ENCODE measurements around the gene AP5B1. TPM values are rescaled to one million over a fixed set of nuclear protein-coding genes. Genes with fewer than 3 reads are reported as not detected.

AP5B1 gene
- total RNA-seq, 1 experiment from 2014 or later, result 9.4 TPM

GRCh38 chr11:65777821-65778361 lies 2.9 kb downstream of the AP5B1 start:
- no peak for DNase-seq
- H4K20me1 ChIP-seq (ENCODE audit: control insufficient read depth, insufficient read depth, insufficient read length), result no peaks in the 10 kb centered on the region
- H2BK120ac ChIP-seq (ENCODE audit: low read depth, low read length, poor library complexity, severe bottlenecking), result no peak overlapping the region
- no peak overlapping the region for H3K4me2 ChIP-seq (ENCODE audit: insufficient read depth, insufficient read length, low read length)
- no peak overlapping the region for H2BK5ac ChIP-seq (ENCODE audit: insufficient read length, low read length)
- no peak overlapping the region for H4K91ac ChIP-seq (ENCODE audit: insufficient read length, low read depth, low read length)
- no CpG with 5 or more reads among the region's 23 CpGs for WGBS (ENCODE audit: extremely low coverage, insufficient read length, low lambda C conversion rate)
- no peaks in the 10 kb centered on the region for H3K9me3 ChIP-seq (ENCODE audit: control insufficient read depth, low read depth, low read length)
- H2BK15ac ChIP-seq (ENCODE audit: low read depth, low read length), result no peak overlapping the region
- no peak overlapping the region for H3K56ac ChIP-seq (ENCODE audit: insufficient read length, low read depth, low read length)
- no peak overlapping the region for H2AFZ ChIP-seq (ENCODE audit: low read length)
- H3K27me3 ChIP-seq (ENCODE audit: insufficient read depth, low read length), result no peaks in the 10 kb centered on the region
- peaks cover 2% of the 10 kb centered on the region in 2 experiments for H3K4me1 Mint-ChIP-seq
- H3K23ac ChIP-seq (ENCODE audit: insufficient read length, low read depth, low read length), result no peak overlapping the region
- peaks cover 10% of the 10 kb centered on the region for H3K23me2 ChIP-seq (ENCODE audit: insufficient read length, low read depth, low read length, poor library complexity, severe bottlenecking)
- H2BK12ac ChIP-seq (ENCODE audit: insufficient read length, low read depth, low read length), result no peak overlapping the region
- no peaks in the 10 kb centered on the region for H3K4me1 ChIP-seq (ENCODE audit: insufficient read depth, low read length)
- no peak overlapping the region for H3T11ph ChIP-seq (ENCODE audit: low read length)
- no peak overlapping the region for H3K27ac ChIP-seq (ENCODE audit: insufficient read length, low read depth, low read length)
- peaks cover 14% of the 10 kb centered on the region for H3K27me3 Mint-ChIP-seq (ENCODE audit: low read depth)
- no peaks in the 10 kb centered on the region for H3K79me2 ChIP-seq (ENCODE audit: insufficient read depth, low read length)
- H3K4me3 Mint-ChIP-seq, result no peak overlapping the region
- no peak overlapping the region for H2AK5ac ChIP-seq (ENCODE audit: insufficient read length, low read length)
- peaks cover 0 to 2% of the 10 kb centered on the region in 2 experiments; a peak in 1 of 5 replicates for H3K9me3 Mint-ChIP-seq
- no peak overlapping the region for H3K4ac ChIP-seq (ENCODE audit: low read depth, low read length)
- TF ChIP-seq CTCF (conservative IDR thresholded peaks at IDR 0.05), result no peak
- no peak overlapping the region; a peak in 1 of 7 replicates for H3K27ac Mint-ChIP-seq
- no peak overlapping the region for H2BK20ac ChIP-seq (ENCODE audit: low read depth, low read length, poor library complexity, severe bottlenecking)
- no peaks in the 10 kb centered on the region for H3K79me1 ChIP-seq (ENCODE audit: insufficient read depth, low read depth, low read length, poor library complexity, severe bottlenecking)
- H3K14ac ChIP-seq (ENCODE audit: insufficient read depth, low read length), result no peak overlapping the region
- H4K8ac ChIP-seq (replicated peaks; ENCODE audit: insufficient read length, low read depth, low read length), result no peak overlapping the region
- no peak overlapping the region for H3K9ac ChIP-seq (ENCODE audit: extremely low read depth, insufficient read length, low read length)
- peaks cover 0 to 18% (median 8%) of the 10 kb centered on the region in 3 experiments; a peak in 4 of 7 replicates for H3K36me3 Mint-ChIP-seq (ENCODE audit: insufficient read depth in 1 of 3, low read depth in 3 of 3)
- H4K5ac ChIP-seq (ENCODE audit: insufficient read length, low read depth, low read length), result no peak overlapping the region
- H3K18ac ChIP-seq (ENCODE audit: insufficient read length, low read depth, low read length), result no peak overlapping the region
